GM21381 (cell line): ENCODE results near the gene DHRS12.

Source experiments
- ATAC-seq: cut with Tn5 transposase; IDR thresholded peaks from one replicate; pipeline ENCODE4 v1.9.1; 2021; ENCODE audit warnings: mild to moderate bottlenecking, moderate library complexity; ENCODE audit not compliant: unreplicated experiment

Gene DHRS12

GRCh38 chr13:51811920-51812451 is 8.0 kb upstream of the DHRS12 start:
- ATAC-seq, result no peak

DNA sequence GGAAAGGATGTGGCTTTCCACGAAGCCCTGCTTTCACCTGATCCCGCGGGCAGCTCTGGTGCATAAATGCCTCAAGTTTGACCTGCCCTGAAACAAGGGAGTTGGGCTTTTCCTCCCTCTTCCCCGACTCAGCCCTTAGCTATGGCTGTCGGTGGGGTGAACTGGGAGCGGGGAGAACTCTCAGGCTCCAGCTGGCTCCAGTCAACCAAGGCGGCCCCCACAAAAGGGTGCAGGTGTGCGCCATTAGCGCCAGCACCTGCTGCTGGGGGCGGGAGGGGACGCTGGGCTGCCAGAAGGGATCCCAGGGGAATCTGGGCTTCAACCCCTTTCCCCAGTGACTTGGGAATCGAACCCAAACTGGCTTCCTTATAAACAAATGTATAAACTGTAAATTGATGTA is 7.1 kb upstream of the DHRS12 start:
- no peak for ATAC-seq

GRCh38 chr13:51808811-51809210 is 4.8 kb upstream of the DHRS12 start:
- no peak for ATAC-seq

- ATAC-seq, result no peak
Observed at GRCh38 chr13:51807041-51807440, 3.1 kb upstream of the DHRS12 start.

DNA sequence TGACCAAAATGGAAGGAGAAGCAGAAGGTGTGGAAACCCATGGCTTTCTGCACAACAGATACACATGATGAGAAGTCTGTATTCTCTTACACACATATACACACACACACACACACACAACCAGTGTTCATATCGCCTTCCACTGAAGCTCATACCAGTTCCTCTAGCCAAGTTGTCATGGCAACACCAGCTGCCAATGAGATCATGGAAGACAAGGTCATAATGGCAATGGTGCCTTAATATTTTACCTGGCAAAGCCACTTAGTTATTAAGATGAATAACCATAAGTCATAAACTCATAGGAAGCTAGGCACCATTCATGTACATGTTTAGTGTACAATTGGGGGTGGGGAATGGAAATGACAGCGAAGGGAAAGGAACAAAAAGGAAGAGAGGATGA is 2.6 kb upstream of the DHRS12 start:
- no peak for ATAC-seq

GRCh38 chr13:51805925-51806324 is 2.0 kb upstream of the DHRS12 start:
- ATAC-seq, result no peak

DNA sequence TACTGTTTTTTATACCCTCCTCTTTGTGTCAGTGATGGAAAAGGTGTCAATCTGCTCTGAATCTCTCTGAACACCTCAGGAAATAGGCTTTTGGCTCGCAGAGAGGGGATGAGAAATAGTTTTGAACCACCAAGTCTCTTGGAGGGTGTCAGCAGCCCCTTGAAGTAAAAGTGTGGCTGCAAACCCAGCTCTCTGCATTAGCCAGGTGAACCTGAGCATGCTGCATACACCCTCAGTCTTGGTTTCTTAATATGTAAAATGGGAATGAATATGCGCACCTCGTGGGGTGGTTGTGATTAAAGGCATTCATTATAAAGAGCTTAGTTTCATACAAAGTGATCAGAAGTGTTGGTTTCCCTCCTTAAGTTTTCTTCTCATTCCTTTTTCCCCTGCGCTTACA is 1.4 kb upstream of the DHRS12 start:
- ATAC-seq, result no peak

GRCh38 chr13:51804295-51805172 is 571 bp upstream of the DHRS12 start:
- ATAC-seq, result no peak

- ATAC-seq, result no peak
Observed at GRCh38 chr13:51802631-51803418, 1.1 kb downstream of the DHRS12 start.

DNA sequence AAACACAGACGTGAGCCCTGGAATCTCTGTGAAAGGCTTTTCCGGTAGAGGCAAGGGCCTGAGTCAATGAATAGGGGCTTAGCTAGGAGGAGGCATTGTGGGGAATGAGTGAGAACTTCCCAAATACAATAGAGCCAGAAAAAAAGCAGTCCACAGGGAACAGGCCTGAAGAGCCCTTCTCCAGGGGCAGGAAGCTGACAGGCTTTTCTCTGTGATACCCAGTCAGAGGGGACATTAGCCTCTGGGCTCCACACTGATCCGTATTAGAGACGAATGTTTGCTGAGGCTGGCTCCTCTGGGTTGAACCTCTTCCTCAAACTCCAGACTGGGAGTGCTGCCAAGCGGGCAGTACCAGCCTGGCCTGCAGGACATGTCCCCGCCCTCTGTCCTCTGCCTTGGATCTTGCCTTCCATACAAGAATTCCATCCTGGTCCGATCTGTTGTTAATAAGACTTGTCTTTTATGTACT is 2.3 kb downstream of the DHRS12 start:
- no peak for ATAC-seq

DNA sequence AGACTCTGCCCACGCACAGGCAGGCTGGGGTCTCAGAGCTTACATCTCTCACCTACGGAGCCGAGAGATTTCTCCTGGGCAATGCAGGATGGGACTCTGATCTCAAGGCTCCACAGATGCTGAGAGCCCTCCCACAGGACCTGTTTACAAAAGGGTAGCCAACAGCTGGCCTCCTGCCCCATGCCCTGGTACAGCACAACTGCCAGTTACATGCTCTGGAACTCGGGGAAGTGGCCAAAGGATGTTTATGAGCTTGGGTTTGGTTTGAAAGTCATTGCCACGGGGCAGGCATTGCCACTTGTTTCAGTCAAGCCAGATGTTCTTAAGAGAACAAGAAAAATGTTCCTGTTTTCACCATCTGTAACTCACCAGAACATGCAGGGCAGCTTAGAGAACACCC is 3.5 kb downstream of the DHRS12 start:
- no peak for ATAC-seq

DNA sequence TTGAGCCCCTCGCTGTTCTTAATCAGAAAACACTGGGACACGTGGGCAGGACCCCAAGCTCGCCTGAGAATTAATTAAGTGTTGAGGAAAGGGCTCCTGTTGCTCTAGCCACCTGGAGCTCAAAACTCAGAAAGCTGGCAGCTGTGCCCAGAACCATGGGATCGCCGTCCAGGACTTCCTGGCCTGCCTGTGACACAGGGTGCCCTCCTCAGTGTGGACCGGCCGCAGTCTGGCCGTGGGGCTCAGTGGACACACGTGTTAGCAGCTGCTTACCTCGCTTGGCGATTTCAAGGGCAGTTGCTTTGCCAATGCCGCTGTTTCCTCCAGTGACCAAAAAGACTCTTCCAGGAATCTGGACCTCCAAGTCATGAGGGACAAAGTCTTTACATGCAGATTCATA is 4.7 kb downstream of the DHRS12 start:
- ATAC-seq, result no peak

- no peak for ATAC-seq
Observed at GRCh38 chr13:51797664-51798488, 6.1 kb downstream of the DHRS12 start.

GRCh38 chr13:51796546-51796945 is 7.4 kb downstream of the DHRS12 start:
- ATAC-seq, result no peak

- ATAC-seq, result no peak
Observed at GRCh38 chr13:51795419-51795818, 8.5 kb downstream of the DHRS12 start.

DNA sequence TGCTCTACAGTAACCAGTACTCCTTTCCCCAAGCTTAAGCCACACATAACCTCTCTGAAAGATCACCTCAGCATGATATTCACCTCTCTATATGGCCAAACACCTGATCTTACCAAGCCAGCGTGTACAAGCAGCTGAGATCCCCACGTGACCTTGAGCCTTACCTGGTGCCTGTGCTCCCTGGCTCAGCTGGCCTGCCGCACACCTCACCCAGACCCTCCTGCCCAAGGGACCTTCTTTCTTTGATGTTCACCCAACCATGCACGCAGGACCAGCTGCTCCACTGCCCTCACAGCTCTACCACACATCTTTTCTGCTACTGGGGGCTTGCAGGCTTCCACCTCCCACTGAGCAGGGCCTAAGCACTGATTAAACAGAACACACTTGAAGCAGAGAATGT is 9.0 kb downstream of the DHRS12 start:
- ATAC-seq, result no peak

DNA sequence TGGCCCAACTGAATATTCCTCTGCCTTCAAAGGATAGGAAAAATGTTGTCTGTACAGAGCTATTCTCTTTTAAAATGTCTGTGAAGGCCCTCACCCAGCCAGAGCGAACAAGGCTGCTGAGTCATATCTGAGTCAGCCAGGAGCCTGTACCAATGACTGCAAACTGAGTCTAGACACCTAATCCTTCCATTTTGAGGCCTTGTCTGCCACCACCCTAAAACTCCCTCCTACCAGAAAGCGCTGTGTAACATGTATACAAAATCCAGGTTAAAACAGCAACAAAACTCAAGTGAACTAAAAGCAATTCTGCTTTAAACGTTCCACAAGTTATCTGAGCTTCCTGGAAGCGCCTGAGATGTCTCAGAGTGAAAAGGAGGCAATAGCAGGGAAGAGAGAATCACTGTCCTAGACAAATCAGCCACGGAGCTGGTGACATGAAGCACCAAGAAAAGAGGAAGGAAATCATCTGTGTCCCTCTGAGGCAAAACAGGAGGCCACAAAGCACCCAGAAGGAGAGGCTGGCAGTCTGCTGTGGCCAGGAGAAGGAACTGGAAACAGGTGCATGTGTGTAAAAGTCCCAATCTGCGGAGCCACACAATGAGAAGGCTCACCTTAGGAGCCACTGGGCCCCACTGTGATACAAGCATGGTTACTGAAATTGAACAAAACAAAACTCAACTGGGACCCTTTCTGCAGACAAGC is 10.2 kb downstream of the DHRS12 start:
- ATAC-seq, result peak; percentile 42

DNA sequence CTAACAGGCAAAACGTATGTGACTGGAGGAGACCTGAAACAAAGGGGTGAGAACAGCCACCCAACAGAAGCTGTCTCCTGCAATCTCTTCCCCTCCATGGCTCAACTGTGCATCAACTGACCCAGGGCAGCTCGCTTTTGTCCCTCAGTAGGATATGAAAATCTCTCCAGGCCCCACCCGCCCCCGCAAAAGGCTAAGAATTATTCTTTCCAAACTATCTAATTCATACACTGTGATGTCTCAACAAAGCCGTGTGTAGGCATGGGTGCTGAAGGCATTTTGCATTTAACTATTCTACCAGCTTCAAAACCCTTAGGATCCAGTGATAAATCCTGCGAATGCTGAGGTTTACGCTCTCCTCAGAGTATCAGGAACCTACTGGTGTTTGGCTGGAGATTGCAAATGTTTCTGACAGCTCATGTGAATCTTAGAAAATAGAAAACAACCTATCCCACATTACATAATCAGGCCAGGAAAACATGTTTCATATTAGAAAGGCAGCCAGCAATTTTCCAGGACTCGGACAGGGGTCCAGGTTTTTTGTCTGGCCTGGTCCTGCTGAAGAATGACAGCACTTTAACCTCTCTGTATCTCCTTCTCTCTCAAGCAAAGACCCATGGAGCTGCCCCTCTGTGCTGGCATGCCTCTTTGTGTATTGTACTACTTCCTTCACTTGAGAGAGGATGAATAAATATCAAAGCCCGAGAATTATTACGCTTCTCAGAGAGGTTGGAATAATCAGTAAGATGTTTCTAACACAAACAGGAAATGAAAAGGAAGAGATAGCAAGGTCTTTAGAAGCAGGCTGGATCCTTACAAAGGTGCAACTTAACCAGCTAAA is 17.3 kb downstream of the DHRS12 start:
- no peak for ATAC-seq

DNA sequence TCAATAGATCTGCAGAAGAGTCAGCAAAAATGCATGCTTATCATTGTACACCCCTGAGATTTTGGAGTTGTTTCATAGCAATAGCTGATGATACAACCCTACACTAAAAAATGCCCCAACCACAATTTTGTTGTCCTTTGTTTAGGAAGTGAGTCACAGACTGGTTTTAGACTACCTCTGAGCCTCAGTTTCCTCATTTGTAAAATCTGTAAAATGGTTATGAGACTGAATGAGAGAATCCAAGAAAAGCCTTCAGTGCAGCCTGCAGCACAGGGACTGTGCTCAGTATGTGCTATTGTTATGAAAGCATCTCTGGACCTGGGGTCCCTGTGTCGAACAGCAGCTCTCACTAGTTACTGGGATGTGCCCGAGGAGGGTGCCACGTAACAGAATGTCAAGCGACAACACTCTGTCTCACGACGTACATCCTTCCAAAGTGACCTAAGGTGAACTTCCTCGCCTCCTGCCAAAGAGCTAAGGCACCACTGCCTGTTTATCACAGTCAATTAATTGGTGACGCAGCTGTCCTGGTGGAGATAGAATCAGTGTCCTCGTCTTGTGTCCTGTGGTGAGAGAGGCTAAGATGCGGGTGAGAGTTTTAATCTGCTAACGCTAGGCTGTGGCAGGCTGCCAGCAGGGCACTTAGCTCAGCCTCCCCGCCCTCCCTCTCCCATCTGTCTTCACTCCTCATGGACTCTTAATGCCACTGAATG is 18.1 kb downstream of the DHRS12 start:
- ATAC-seq, result no peak
